ENCODE data around the gene TEP1. TPM values are rescaled to one million over a fixed set of nuclear protein-coding genes. Genes with fewer than 3 reads are reported as not detected.
A peak's percentile ranks its signal among the peaks of the same experiment; 100 is the strongest.

Gene TEP1
- total and polyA plus RNA-seq, 10 of the 15 experiments (the other 5 are each of a cell fraction or from before 2014, with no cell fraction given), result 3.3 to 29.7 (median 16.8) TPM

DNA sequence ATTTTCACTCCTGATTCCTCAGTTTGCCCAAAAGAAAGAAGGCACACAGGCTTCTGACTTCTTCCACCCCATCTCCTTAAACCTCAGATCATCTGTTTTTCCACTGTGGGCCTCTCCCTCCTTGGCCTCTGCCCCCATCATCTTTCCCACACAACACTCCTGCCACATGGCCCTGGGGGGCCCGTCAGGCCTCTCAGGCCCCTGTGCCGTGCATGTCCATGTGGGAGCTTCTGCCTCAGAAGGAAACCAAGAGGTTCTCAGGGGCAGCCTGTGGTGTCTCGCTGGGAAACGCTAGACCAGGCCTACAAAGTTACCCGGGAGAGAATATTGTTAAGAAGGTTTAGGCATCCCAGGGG is 14.7 kb upstream of the TEP1 start (continued):
- TF ChIP-seq, protein P1, sequence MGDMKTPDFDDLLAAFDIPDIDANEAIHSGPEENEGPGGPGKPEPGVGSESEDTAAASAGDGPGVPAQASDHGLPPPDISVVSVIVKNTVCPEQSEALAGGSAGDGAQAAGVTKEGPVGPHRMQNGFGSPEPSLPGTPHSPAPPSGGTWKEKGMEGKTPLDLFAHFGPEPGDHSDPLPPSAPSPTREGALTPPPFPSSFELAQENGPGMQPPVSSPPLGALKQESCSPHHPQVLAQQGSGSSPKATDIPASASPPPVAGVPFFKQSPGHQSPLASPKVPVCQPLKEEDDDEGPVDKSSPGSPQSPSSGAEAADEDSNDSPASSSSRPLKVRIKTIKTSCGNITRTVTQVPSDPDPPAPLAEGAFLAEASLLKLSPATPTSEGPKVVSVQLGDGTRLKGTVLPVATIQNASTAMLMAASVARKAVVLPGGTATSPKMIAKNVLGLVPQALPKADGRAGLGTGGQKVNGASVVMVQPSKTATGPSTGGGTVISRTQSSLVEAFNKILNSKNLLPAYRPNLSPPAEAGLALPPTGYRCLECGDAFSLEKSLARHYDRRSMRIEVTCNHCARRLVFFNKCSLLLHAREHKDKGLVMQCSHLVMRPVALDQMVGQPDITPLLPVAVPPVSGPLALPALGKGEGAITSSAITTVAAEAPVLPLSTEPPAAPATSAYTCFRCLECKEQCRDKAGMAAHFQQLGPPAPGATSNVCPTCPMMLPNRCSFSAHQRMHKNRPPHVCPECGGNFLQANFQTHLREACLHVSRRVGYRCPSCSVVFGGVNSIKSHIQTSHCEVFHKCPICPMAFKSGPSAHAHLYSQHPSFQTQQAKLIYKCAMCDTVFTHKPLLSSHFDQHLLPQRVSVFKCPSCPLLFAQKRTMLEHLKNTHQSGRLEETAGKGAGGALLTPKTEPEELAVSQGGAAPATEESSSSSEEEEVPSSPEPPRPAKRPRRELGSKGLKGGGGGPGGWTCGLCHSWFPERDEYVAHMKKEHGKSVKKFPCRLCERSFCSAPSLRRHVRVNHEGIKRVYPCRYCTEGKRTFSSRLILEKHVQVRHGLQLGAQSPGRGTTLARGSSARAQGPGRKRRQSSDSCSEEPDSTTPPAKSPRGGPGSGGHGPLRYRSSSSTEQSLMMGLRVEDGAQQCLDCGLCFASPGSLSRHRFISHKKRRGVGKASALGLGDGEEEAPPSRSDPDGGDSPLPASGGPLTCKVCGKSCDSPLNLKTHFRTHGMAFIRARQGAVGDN (IDR thresholded peaks at IDR 0.05), result 0 out of 2 replicates have a peak, but pooled peaks have one; percentile 26
- 0 out of 2 replicates have a peak, but pooled peaks have one; percentile 5 for TF ChIP-seq TBL1XR1 (IDR thresholded peaks at IDR 0.05; ENCODE audit: low read depth, low read length)
- 0 out of 2 replicates have a peak, but pooled peaks have one; percentile 13 for TF ChIP-seq PRDM15 (CRISPR knock-in tag; IDR thresholded peaks at IDR 0.05)
